K562 (cell line): ENCODE measurements around the gene GAL3ST1. TPM values are rescaled to one million over a fixed set of nuclear protein-coding genes. Genes with fewer than 3 reads are reported as not detected.

ENCODE experiments used
- BRD4 ChIP-seq: fragments of 200-600 bp; sonication (generic); IDR thresholded peaks from 2 replicates; pipeline ENCODE4 v1.6.1; 2017; ENCODE audit warnings: inconsistent platforms
- CBX1 ChIP-seq: sonication (generic); IDR thresholded peaks from 2 replicates; pipeline ENCODE4 v1.6.1; 2016; ENCODE audit warnings: antibody characterized with exemption, low read depth, mild to moderate bottlenecking
- ESRRB ChIP-seq: fragments of 250-450 bp; sonication (Bioruptor Pico); IDR thresholded peaks from 2 replicates; pipeline ENCODE4 v1.5.0; 2020; ENCODE audit warnings: mild to moderate bottlenecking, moderate library complexity, borderline replicate concordance
- ETV1 ChIP-seq: fragments of 450-650 bp; conservative IDR thresholded peaks from 2 replicates; pipeline ENCODE4 v1.6.1; 2016; ENCODE audit warnings: missing genetic modification characterization, control low read depth, low read depth, missing compliant biosample characterization
- FOSL1 ChIP-seq: fragments of 200-800 bp; sonication (Bioruptor generic); conservative IDR thresholded peaks from 2 replicates; pipeline ENCODE4 v1.6.1; 2016; ENCODE audit warnings: missing genetic modification characterization, missing compliant biosample characterization
- HEY1 ChIP-seq: fragments of 250-450 bp; sonication (Bioruptor Pico); IDR thresholded peaks from 2 replicates; pipeline ENCODE4 v1.5.0; 2020; ENCODE audit warnings: mild to moderate bottlenecking, moderate library complexity, borderline replicate concordance
- JUNB ChIP-seq: fragments of 450-650 bp; formaldehyde crosslinking; conservative IDR thresholded peaks from 2 replicates; pipeline ENCODE4 v1.4.0; 2020; ENCODE audit warnings: mild to moderate bottlenecking
- KLF16 ChIP-seq: IDR thresholded peaks from 2 replicates; pipeline ENCODE4 v1.6.1; 2016; ENCODE audit warnings: antibody characterized with exemption
- LARP7 ChIP-seq: fragments of 450-650 bp; IDR thresholded peaks from 2 replicates; pipeline ENCODE4 v1.6.1; 2016
- NCOA4 ChIP-seq: fragments of 450-650 bp; IDR thresholded peaks from 2 replicates; pipeline ENCODE4 v1.6.1; 2018; ENCODE audit warnings: mild to moderate bottlenecking; ENCODE audit not compliant: partially characterized antibody
- POLR3G ChIP-seq: IDR thresholded peaks from 2 replicates; pipeline ENCODE4 v1.6.1; 2011; ENCODE audit not compliant: insufficient read length, insufficient replicate concordance; ENCODE audit errors: extremely low read depth
- RAD21 ChIP-seq, 2 experiments: fragments of 250-450 bp in 1 of 2; fragments of 450-650 bp in 1 of 2; sonication (Bioruptor Pico) in 1 of 2; formaldehyde crosslinking in 1 of 2; IDR thresholded peaks in 1 of 2; conservative IDR thresholded peaks in 1 of 2; 2 replicates each; pipeline versions ENCODE4 v1.4.0 to v1.8.0; 2020 to 2022; ENCODE audit warnings: mild to moderate bottlenecking in 2 of 2, moderate library complexity in 1 of 2
- RNF2 ChIP-seq: sonication (generic); IDR thresholded peaks from 2 replicates; pipeline ENCODE4 v1.6.1; 2016
- SETDB1 ChIP-seq: IDR thresholded peaks from one replicate; pipeline ENCODE4 v1.6.1; 2012; ENCODE audit warnings: low read length, control low read depth, inconsistent platforms
- TAF1 ChIP-seq: IDR thresholded peaks from 2 replicates; pipeline ENCODE4 v1.6.1; 2011; ENCODE audit warnings: mild to moderate bottlenecking, low read length, moderate library complexity; ENCODE audit not compliant: insufficient read depth, control insufficient read depth, severe bottlenecking; ENCODE audit errors: extremely low read depth
- ZEB2 ChIP-seq: fragments of 450-650 bp; IDR thresholded peaks from 2 replicates; pipeline ENCODE4 v1.6.1; 2016
- ZNF445 ChIP-seq: fragments of 250-450 bp; sonication (Bioruptor Pico); IDR thresholded peaks from 2 replicates; pipeline ENCODE4 v1.4.0; 2020; ENCODE audit warnings: low read depth, mild to moderate bottlenecking, moderate library complexity
- ZNF717 ChIP-seq: fragments of 250-450 bp; sonication (Bioruptor Pico); IDR thresholded peaks from 2 replicates; pipeline ENCODE4 v1.5.0; 2021
- ZNF766 ChIP-seq: fragments of 200-800 bp; sonication (Bioruptor generic); conservative IDR thresholded peaks from 2 replicates; pipeline ENCODE4 v1.6.1; 2016; ENCODE audit warnings: missing genetic modification characterization, missing compliant biosample characterization
- polyA plus RNA-seq, 8 experiments: library from polyadenylated mRNA; depleted of rRNA in 4 of 8; stranded (reverse) in 5 of 8; unstranded in 3 of 8; fragments of >200 nt; fragmentation: Nextera tagmentation in 2 of 8; fragmentation: Illumina TruSeq in 1 of 8; extraction: Ambion mirVana in 2 of 8; extraction: Trizol in 1 of 8; gene quantifications; 2 replicates each; pipeline versions ENCODE4 v1.2.1 to v1.2.3, GENCODE V29; 2011 to 2014; ENCODE audit warnings: inconsistent platforms in 1 of 8, missing spikeins in 1 of 8
- total RNA-seq, 7 experiments: library from RNA; depleted of rRNA in 6 of 7; stranded (reverse); fragments of >200 nt in 6 of 7; fragmentation: Illumina TruSeq in 2 of 7; extraction: Trizol in 2 of 7; gene quantifications; 2 replicates each; pipeline versions ENCODE4 v1.2.1 to v1.2.3, GENCODE V29; 2011 to 2021; ENCODE audit warnings: low replicate concordance in 1 of 7
- TF ChIP-seq, protein P1 (sequence below): fragments of 200-800 bp; sonication (Bioruptor generic); IDR thresholded peaks from 2 replicates; pipeline ENCODE4 v1.6.1; 2017; ENCODE audit warnings: missing genetic modification characterization, missing compliant biosample characterization
- TF ChIP-seq, protein P2 (sequence below): sonication (generic); formaldehyde crosslinking; IDR thresholded peaks from 2 replicates; pipeline ENCODE4 v1.9.0; 2022; ENCODE audit warnings: mild to moderate bottlenecking, missing genetic modification reagents
- TF ChIP-seq, protein P3 (sequence below): fragments of 250-450 bp; sonication (Bioruptor Pico); IDR thresholded peaks from 2 replicates; pipeline ENCODE4 v1.8.0; 2022; ENCODE audit warnings: inconsistent platforms
- TF ChIP-seq, protein P4 (sequence below), 3 experiments: IDR thresholded peaks in 2 of 3; conservative IDR thresholded peaks in 1 of 3; 2 replicates each; pipeline ENCODE4 v1.5.1; 2011 to 2012; ENCODE audit warnings: low read length in 3 of 3, mild to moderate bottlenecking in 3 of 3, control low read depth in 2 of 3, improper control_type of control experiment in 1 of 3, inconsistent platforms in 1 of 3, low read depth in 1 of 3, mixed read lengths in 1 of 3, moderate library complexity in 1 of 3; ENCODE audit not compliant: insufficient read depth in 2 of 3

Gene GAL3ST1
- total and polyA plus RNA-seq, 9 of the 15 experiments (the other 6 are each of a cell fraction or from before 2014, with no cell fraction given): 0.03 to 1.9 (median 0.33) TPM; not detected in 1

DNA sequence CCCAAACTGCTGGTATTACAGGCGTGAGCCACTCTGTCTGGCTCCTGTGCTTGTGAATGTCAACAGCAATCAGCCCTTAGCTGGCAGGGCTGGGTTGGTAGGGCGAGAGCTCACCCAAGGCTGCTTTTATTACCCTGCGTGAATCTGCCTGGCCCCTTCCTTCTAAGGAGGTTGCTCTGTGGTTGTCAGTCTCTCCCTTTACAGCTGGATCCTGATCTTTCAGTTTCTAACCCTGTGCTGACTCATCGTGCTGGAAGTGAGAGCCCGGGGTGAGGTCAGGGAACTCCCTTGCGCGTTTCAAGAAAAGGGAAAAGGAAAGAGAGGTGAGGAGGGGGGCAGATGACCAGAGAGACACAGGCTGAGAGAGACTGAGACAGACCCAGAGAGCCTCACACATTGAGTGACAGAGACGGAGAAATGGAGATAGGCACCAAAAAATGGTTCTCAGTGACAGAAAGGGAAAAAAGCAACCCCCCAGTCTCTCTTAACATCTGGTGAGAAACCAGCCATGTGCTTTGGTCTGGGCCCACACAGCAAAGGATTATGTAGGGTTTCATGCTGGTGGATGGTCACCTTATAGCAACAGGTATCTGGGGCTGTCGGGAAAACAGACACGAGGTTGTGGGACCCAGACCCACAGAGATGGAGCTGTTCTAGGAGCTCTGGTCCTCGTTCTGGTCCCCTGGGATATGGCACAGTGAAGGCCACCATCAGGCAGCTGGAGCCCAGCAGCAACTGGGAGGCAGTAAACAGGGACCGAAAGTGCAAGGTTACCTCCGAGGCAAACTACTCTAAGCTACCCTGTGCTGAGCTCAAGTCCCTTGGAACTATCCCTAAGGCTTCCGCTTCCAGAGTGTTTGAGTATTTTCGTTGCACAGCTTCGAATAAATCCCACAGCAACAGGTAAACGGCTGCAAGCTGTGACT lies 35.1 kb upstream of the GAL3ST1 start (continued):
- TF ChIP-seq, protein P1, sequence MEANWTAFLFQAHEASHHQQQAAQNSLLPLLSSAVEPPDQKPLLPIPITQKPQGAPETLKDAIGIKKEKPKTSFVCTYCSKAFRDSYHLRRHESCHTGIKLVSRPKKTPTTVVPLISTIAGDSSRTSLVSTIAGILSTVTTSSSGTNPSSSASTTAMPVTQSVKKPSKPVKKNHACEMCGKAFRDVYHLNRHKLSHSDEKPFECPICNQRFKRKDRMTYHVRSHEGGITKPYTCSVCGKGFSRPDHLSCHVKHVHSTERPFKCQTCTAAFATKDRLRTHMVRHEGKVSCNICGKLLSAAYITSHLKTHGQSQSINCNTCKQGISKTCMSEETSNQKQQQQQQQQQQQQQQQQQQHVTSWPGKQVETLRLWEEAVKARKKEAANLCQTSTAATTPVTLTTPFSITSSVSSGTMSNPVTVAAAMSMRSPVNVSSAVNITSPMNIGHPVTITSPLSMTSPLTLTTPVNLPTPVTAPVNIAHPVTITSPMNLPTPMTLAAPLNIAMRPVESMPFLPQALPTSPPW (CRISPR knock-in tag): peak; percentile 32; the same call in 1 of the 2 replicates
- TF ChIP-seq TAF1 (no peak), HEY1 (CRISPR knock-in tag) (no peak), KLF16 (peak; percentile 17; the same call in 1 of the 2 replicates), ZNF445 (CRISPR knock-in tag) (no peak), ZNF766 (CRISPR knock-in tag) (0 out of 2 replicates have a peak, but pooled peaks have one; percentile 43), POLR3G (no peak), BRD4 (no peak), RAD21 (CRISPR knock-in tag; conservative IDR thresholded peaks at IDR 0.05 in 1 of 2, IDR thresholded peaks at IDR 0.05 in 1 of 2) (no peak), CBX1 (no peak), ESRRB (CRISPR knock-in tag) (no peak), ZEB2 (no peak), ETV1 (tag) (0 out of 2 replicates have a peak, but pooled peaks have one; percentile 24), LARP7 (no peak), FOSL1 (tag) (peak; percentile 84), NCOA4 (no peak), RNF2 (no peak; the same call in 1 of the 2 replicates), SETDB1 (no peak), ZNF717 (CRISPR knock-in tag) (no peak), JUNB (CRISPR knock-in tag) (no peak)
- TF ChIP-seq, protein P2, sequence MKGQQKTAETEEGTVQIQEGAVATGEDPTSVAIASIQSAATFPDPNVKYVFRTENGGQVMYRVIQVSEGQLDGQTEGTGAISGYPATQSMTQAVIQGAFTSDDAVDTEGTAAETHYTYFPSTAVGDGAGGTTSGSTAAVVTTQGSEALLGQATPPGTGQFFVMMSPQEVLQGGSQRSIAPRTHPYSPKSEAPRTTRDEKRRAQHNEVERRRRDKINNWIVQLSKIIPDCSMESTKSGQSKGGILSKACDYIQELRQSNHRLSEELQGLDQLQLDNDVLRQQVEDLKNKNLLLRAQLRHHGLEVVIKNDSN (CRISPR knock-in tag): no peak
- TF ChIP-seq, protein P3, sequence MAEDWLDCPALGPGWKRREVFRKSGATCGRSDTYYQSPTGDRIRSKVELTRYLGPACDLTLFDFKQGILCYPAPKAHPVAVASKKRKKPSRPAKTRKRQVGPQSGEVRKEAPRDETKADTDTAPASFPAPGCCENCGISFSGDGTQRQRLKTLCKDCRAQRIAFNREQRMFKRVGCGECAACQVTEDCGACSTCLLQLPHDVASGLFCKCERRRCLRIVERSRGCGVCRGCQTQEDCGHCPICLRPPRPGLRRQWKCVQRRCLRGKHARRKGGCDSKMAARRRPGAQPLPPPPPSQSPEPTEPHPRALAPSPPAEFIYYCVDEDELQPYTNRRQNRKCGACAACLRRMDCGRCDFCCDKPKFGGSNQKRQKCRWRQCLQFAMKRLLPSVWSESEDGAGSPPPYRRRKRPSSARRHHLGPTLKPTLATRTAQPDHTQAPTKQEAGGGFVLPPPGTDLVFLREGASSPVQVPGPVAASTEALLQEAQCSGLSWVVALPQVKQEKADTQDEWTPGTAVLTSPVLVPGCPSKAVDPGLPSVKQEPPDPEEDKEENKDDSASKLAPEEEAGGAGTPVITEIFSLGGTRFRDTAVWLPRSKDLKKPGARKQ (CRISPR knock-in tag): no peak
- TF ChIP-seq, protein P4, sequence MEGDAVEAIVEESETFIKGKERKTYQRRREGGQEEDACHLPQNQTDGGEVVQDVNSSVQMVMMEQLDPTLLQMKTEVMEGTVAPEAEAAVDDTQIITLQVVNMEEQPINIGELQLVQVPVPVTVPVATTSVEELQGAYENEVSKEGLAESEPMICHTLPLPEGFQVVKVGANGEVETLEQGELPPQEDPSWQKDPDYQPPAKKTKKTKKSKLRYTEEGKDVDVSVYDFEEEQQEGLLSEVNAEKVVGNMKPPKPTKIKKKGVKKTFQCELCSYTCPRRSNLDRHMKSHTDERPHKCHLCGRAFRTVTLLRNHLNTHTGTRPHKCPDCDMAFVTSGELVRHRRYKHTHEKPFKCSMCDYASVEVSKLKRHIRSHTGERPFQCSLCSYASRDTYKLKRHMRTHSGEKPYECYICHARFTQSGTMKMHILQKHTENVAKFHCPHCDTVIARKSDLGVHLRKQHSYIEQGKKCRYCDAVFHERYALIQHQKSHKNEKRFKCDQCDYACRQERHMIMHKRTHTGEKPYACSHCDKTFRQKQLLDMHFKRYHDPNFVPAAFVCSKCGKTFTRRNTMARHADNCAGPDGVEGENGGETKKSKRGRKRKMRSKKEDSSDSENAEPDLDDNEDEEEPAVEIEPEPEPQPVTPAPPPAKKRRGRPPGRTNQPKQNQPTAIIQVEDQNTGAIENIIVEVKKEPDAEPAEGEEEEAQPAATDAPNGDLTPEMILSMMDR (IDR thresholded peaks at IDR 0.05 in 2 of 3, conservative IDR thresholded peaks at IDR 0.05 in 1 of 3; ENCODE audit: insufficient read depth in 2 of 3, low read depth in 1 of 3, low read length in 3 of 3): no peak
